ENCODE measurements around the gene EML6. TPM values are rescaled to one million over a fixed set of nuclear protein-coding genes. Genes with fewer than 3 reads are reported as not detected.

The EML6 gene
- total and polyA plus RNA-seq, 2 of the 8 experiments (the other 6 are each of a cell fraction or from before 2014, with no cell fraction given), result 1.2 to 1.6 TPM

- no peaks in the 10 kb centered on the region for H4K20me1 ChIP-seq (replicated peaks in 1 of 2; ENCODE audit: control insufficient read depth in 1 of 2, insufficient read depth in 2 of 2, low read length in 2 of 2)
- no peak overlapping the region for H3K27ac ChIP-seq (ENCODE audit: low read depth, low read length)
- no peak overlapping the region for H2AK5ac ChIP-seq (ENCODE audit: low read depth, low read length)
- DNase-seq (ENCODE audit: low read depth in 1 of 2, low spot score in 2 of 2) (no peak), FAIRE-seq (no peak)
- H3K79me1 ChIP-seq (ENCODE audit: low read depth, low read length), result no peaks in the 10 kb centered on the region
- POLR2A ChIA-PET (ENCODE audit: partially characterized antibody), result interaction anchor here (1.4 kb wide), 1 partner anchor 8 kb away, joined by 3 read pairs; no protein-coding TSS in a partner anchor
- no peak overlapping the region for H3K4me3 ChIP-seq (ENCODE audit: extremely low read depth in 1 of 4, insufficient read depth in 2 of 4, low read depth in 3 of 4, low read length in 4 of 4)
- 89% methylated on average over 9 of the region's 9 CpGs; no CpG with 5 or more reads in 1 of the 2 experiments for WGBS, 2 experiments (ENCODE audit: extremely low coverage in 1 of 2, insufficient coverage in 1 of 2, insufficient read length in 1 of 2, insufficient replicate concordance in 2 of 2, low coverage in 1 of 2, low lambda C conversion rate in 2 of 2, missing lambda C conversion rate in 1 of 2)
- peaks cover 0 to 5% (median 0%) of the 10 kb centered on the region in 4 experiments; a peak in 2 of 7 replicates for H3K4me1 ChIP-seq (replicated peaks in 1 of 4; ENCODE audit: control insufficient read depth in 3 of 4, insufficient read depth in 4 of 4, low read length in 3 of 4)
- no peak overlapping the region for H4K5ac ChIP-seq (ENCODE audit: insufficient read length, low read depth, low read length)
- no peak overlapping the region for H4K8ac ChIP-seq (ENCODE audit: extremely low read depth, insufficient read depth, low read length)
- H3K23ac ChIP-seq (ENCODE audit: insufficient read length), result no peak overlapping the region
- H3K9ac ChIP-seq (replicated peaks in 1 of 4; ENCODE audit: extremely low read depth in 1 of 4, low read depth in 3 of 4, low read length in 3 of 4), result no peak overlapping the region
- H3K4ac ChIP-seq (replicated peaks; ENCODE audit: insufficient read length, low read depth, low read length), result no peak overlapping the region
- no peak overlapping the region for H3K18ac ChIP-seq (ENCODE audit: extremely low read depth, low read length)
- no peak overlapping the region for H3K4me2 ChIP-seq (ENCODE audit: insufficient read depth in 1 of 2, low read depth in 2 of 2, low read length in 2 of 2)
- no peak overlapping the region for H2BK120ac ChIP-seq (replicated peaks; ENCODE audit: low read depth, low read length)
- H2AFZ ChIP-seq (ENCODE audit: low read length), result no peak overlapping the region
- no peak overlapping the region for H2BK20ac ChIP-seq (ENCODE audit: low read length)
- no peaks in the 10 kb centered on the region for H3K79me2 ChIP-seq (ENCODE audit: control insufficient read depth in 1 of 2, insufficient read depth in 2 of 2, low read length in 2 of 2)
- H4K91ac ChIP-seq (replicated peaks; ENCODE audit: insufficient read length, low read length), result no peak overlapping the region
- H3K56ac ChIP-seq (replicated peaks; ENCODE audit: insufficient read length, low read depth, low read length), result no peak overlapping the region
- H2BK15ac ChIP-seq (ENCODE audit: low read length), result no peak overlapping the region
- no peaks in the 10 kb centered on the region for H3K36me3 ChIP-seq (ENCODE audit: control insufficient read depth in 2 of 4, insufficient read depth in 4 of 4, low read length in 3 of 4)
- no peak overlapping the region for H2BK12ac ChIP-seq (ENCODE audit: low read depth, low read length)
- H3K27me3 ChIP-seq (replicated peaks in 1 of 4; ENCODE audit: control insufficient read depth in 3 of 4, extremely low read depth in 1 of 4, insufficient read depth in 3 of 4, low read length in 3 of 4), result no peaks in the 10 kb centered on the region; a peak in 1 of 7 replicates
- no peaks in the 10 kb centered on the region for H3K9me3 ChIP-seq (ENCODE audit: insufficient read depth in 2 of 2, low read depth in 1 of 2, low read length in 1 of 2)
- no peaks in the 10 kb centered on the region for H3K23me2 ChIP-seq (ENCODE audit: low read depth, low read length)
- no peak overlapping the region for H2BK5ac ChIP-seq (ENCODE audit: low read depth, low read length)
- H3K14ac ChIP-seq (ENCODE audit: insufficient read length), result no peak overlapping the region
- CTCF ChIA-PET (ENCODE audit: partially characterized antibody), result interaction anchor here (0.6 to 1.3 kb wide), 2 partner anchors 47 to 66 kb away, joined by 3 read pairs; no protein-coding TSS in a partner anchor
- TF ChIP-seq GABPA (IDR thresholded peaks at IDR 0.05; ENCODE audit: borderline replicate concordance, insufficient read depth, low read length) (no peak), ATF2 (IDR thresholded peaks at IDR 0.05; ENCODE audit: low read length) (no peak), KDM1A (IDR thresholded peaks at IDR 0.05; ENCODE audit: borderline replicate concordance, low read length) (no peak), POLR2AphosphoS5 (IDR thresholded peaks at IDR 0.05; ENCODE audit: low read depth, low read length) (no peak), MAX (IDR thresholded peaks at IDR 0.05) (no peak), GTF2F1 (IDR thresholded peaks at IDR 0.05; ENCODE audit: borderline replicate concordance, low read depth, low read length) (no peak), CEBPB (IDR thresholded peaks at IDR 0.05; ENCODE audit: low read depth, low read length) (no peak), KDM5A (IDR thresholded peaks at IDR 0.05; ENCODE audit: low read length) (no peak), CTCF (IDR thresholded peaks at IDR 0.05; ENCODE audit: control extremely low read depth in 1 of 3, insufficient read depth in 1 of 3, low read depth in 1 of 3, low read length in 3 of 3) (no peak), MAFK (IDR thresholded peaks at IDR 0.05; ENCODE audit: low read depth, low read length) (no peak)
Measured at GRCh38 chr2:54947646-54948045, 224.2 kb downstream of the EML6 start.
